Measurements from ENCODE around the gene PER2. TPM values are rescaled to one million over a fixed set of nuclear protein-coding genes. Genes with fewer than 3 reads are reported as not detected.
A peak's percentile ranks its signal among the peaks of the same experiment; 100 is the strongest.

The PER2 gene
- total RNA-seq, 2 experiments from 2014 or later, result 14.6 to 17.6 TPM

GRCh38 chr2:238269741-238270140, 18.7 kb downstream of the PER2 start:
- no peaks in the 10 kb centered on the region for H3K9me3 Mint-ChIP-seq (ENCODE audit: insufficient read depth)
- no peak for DNase-seq
- no peak overlapping the region for H3K4me3 Mint-ChIP-seq
- ChIA-PET CTCF (interaction anchor here (1.8 kb wide), 1 partner anchor 9 kb away, joined by 4 read pairs; no protein-coding TSS in a partner anchor), POLR2A (no interaction called here)
- ATAC-seq, result no peak
- H3K36me3 Mint-ChIP-seq (ENCODE audit: low read depth), result peaks cover 29% of the 10 kb centered on the region
- H3K27ac Mint-ChIP-seq, result no peak overlapping the region
- no peaks in the 10 kb centered on the region for H3K27me3 Mint-ChIP-seq (ENCODE audit: low read depth)
- no peaks in the 10 kb centered on the region for H3K4me1 Mint-ChIP-seq (ENCODE audit: low read depth)

GRCh38 chr2:238267884-238268680, 20.3 kb downstream of the PER2 start:
- H3K4me1 Mint-ChIP-seq (ENCODE audit: low read depth), result peaks cover 5% of the 10 kb centered on the region
- no peak overlapping the region for H3K4me3 Mint-ChIP-seq
- no peak for DNase-seq
- H3K27ac Mint-ChIP-seq, result no peak overlapping the region
- ChIA-PET CTCF (interaction anchor here (0.6 to 1.3 kb wide), 2 partner anchors 32 to 109 kb away, joined by 3 read pairs; no protein-coding TSS in a partner anchor), POLR2A (no interaction called here)
- H3K9me3 Mint-ChIP-seq (ENCODE audit: insufficient read depth), result no peaks in the 10 kb centered on the region
- no peaks in the 10 kb centered on the region for H3K27me3 Mint-ChIP-seq (ENCODE audit: low read depth)
- ATAC-seq, result no peak
- H3K36me3 Mint-ChIP-seq (ENCODE audit: low read depth), result peaks cover 21% of the 10 kb centered on the region

- Mint-ChIP-seq H3K36me3 (ENCODE audit: low read depth) (peaks cover 19% of the 10 kb centered on the region), H3K9me3 (ENCODE audit: insufficient read depth) (no peaks in the 10 kb centered on the region), H3K4me3 (no peak overlapping the region), H3K27ac (peak overlapping the region; percentile 5), H3K4me1 (ENCODE audit: low read depth) (peaks cover 5% of the 10 kb centered on the region), H3K27me3 (ENCODE audit: low read depth) (no peaks in the 10 kb centered on the region)
- no peak for DNase-seq
- no peak for ATAC-seq
- ChIA-PET POLR2A (no interaction called here), CTCF (interaction anchor here (1.3 kb wide), 1 partner anchor 108 kb away, joined by 3 read pairs; no protein-coding TSS in a partner anchor)
Observed at GRCh38 chr2:238267341-238267710, 21.1 kb downstream of the PER2 start.

GRCh38 chr2:238265605-238266004, 22.8 kb downstream of the PER2 start:
- Mint-ChIP-seq H3K4me3 (no peak overlapping the region), H3K27ac (no peak overlapping the region), H3K9me3 (ENCODE audit: insufficient read depth) (no peaks in the 10 kb centered on the region), H3K27me3 (ENCODE audit: low read depth) (no peaks in the 10 kb centered on the region), H3K4me1 (ENCODE audit: low read depth) (peaks cover 5% of the 10 kb centered on the region), H3K36me3 (ENCODE audit: low read depth) (peaks cover 14% of the 10 kb centered on the region)
- DNase-seq (no peak), ATAC-seq (no peak)
- ChIA-PET POLR2A (interaction anchor here (0.7 kb wide), 1 partner anchor 363 kb away, joined by 6 read pairs; no protein-coding TSS in a partner anchor), CTCF (interaction anchor here (1.2 to 3.6 kb wide), 3 partner anchors 64 to 407 kb away, joined by 3 to 17 read pairs (median 4); partner anchors contain the start of gene ILKAP)

- H3K27ac Mint-ChIP-seq, result no peak overlapping the region
- no peak for ATAC-seq
- no peaks in the 10 kb centered on the region for H3K9me3 Mint-ChIP-seq (ENCODE audit: insufficient read depth)
- POLR2A ChIA-PET, result interaction anchor here (0.9 to 1.1 kb wide), 2 partner anchors 8 to 24 kb away, joined by 3 to 6 read pairs; partner anchors contain the start of gene PER2
- DNase-seq, result no peak
- peaks cover 19% of the 10 kb centered on the region for H3K36me3 Mint-ChIP-seq (ENCODE audit: low read depth)
- peaks cover 5% of the 10 kb centered on the region for H3K4me1 Mint-ChIP-seq (ENCODE audit: low read depth)
- no peak overlapping the region for H3K4me3 Mint-ChIP-seq
- no peaks in the 10 kb centered on the region for H3K27me3 Mint-ChIP-seq (ENCODE audit: low read depth)
- CTCF ChIA-PET, result interaction anchor here (0.9 to 3.6 kb wide), 17 partner anchors 9 to 589 kb away, joined by 3 to 22 read pairs (median 11); partner anchors contain the start of gene ILKAP
Observed at GRCh38 chr2:238264072-238264460, 24.3 kb downstream of the PER2 start.

- no peaks in the 10 kb centered on the region for H3K9me3 Mint-ChIP-seq (ENCODE audit: insufficient read depth)
- no peak overlapping the region for H3K27ac Mint-ChIP-seq
- peaks cover 19% of the 10 kb centered on the region for H3K36me3 Mint-ChIP-seq (ENCODE audit: low read depth)
- DNase-seq, result peak; percentile 85
- H3K4me1 Mint-ChIP-seq (ENCODE audit: low read depth), result peaks cover 5% of the 10 kb centered on the region
- CTCF ChIA-PET, result interaction anchor here (0.6 to 3.6 kb wide), 64 partner anchors 9 to 751 kb away, joined by 3 to 22 read pairs (median 4); partner anchors contain the start of genes HES6 and ILKAP
- no peaks in the 10 kb centered on the region for H3K27me3 Mint-ChIP-seq (ENCODE audit: low read depth)
- POLR2A ChIA-PET, result interaction anchor here (0.9 to 1.1 kb wide), 2 partner anchors 9 to 25 kb away, joined by 3 to 6 read pairs; partner anchors contain the start of gene PER2
- no peak overlapping the region for H3K4me3 Mint-ChIP-seq
- ATAC-seq, result peak; percentile 81
Observed at GRCh38 chr2:238263204-238264071, 25.0 kb downstream of the PER2 start.

- Mint-ChIP-seq H3K4me3 (no peak overlapping the region), H3K27ac (no peak overlapping the region), H3K36me3 (ENCODE audit: low read depth) (peaks cover 15% of the 10 kb centered on the region), H3K9me3 (ENCODE audit: insufficient read depth) (no peaks in the 10 kb centered on the region), H3K4me1 (ENCODE audit: low read depth) (peaks cover 5% of the 10 kb centered on the region), H3K27me3 (ENCODE audit: low read depth) (no peaks in the 10 kb centered on the region)
- ATAC-seq (no peak), DNase-seq (no peak)
- CTCF ChIA-PET, result interaction anchor here (0.6 to 3.6 kb wide), 60 partner anchors 9 to 750 kb away, joined by 3 to 22 read pairs (median 4); partner anchors contain the start of genes HES6 and ILKAP
- POLR2A ChIA-PET, result no interaction called here
Observed at GRCh38 chr2:238262496-238263122, 25.8 kb downstream of the PER2 start.

- peaks cover 9% of the 10 kb centered on the region for H3K36me3 Mint-ChIP-seq (ENCODE audit: low read depth)
- H3K9me3 Mint-ChIP-seq (ENCODE audit: insufficient read depth), result no peaks in the 10 kb centered on the region
- ChIA-PET CTCF (interaction anchor here (1.3 to 2.2 kb wide), 5 partner anchors 8 to 404 kb away, joined by 4 to 22 read pairs (median 8); no protein-coding TSS in a partner anchor), POLR2A (no interaction called here)
- no peak for DNase-seq
- peaks cover 5% of the 10 kb centered on the region for H3K4me1 Mint-ChIP-seq (ENCODE audit: low read depth)
- H3K4me3 Mint-ChIP-seq, result no peak overlapping the region
- H3K27ac Mint-ChIP-seq, result no peak overlapping the region
- no peak for ATAC-seq
- no peaks in the 10 kb centered on the region for H3K27me3 Mint-ChIP-seq (ENCODE audit: low read depth)
Observed at GRCh38 chr2:238261718-238262375, 26.6 kb downstream of the PER2 start.

- H3K4me1 Mint-ChIP-seq (ENCODE audit: low read depth), result peaks cover 5% of the 10 kb centered on the region
- ATAC-seq (no peak), DNase-seq (no peak)
- H3K27ac Mint-ChIP-seq, result no peak overlapping the region
- POLR2A ChIA-PET, result no interaction called here
- no peaks in the 10 kb centered on the region for H3K27me3 Mint-ChIP-seq (ENCODE audit: low read depth)
- CTCF ChIA-PET, result interaction anchor here (0.7 to 1.6 kb wide), 4 partner anchors 9 to 402 kb away, joined by 3 to 4 read pairs (median 4); no protein-coding TSS in a partner anchor
- peaks cover 9% of the 10 kb centered on the region for H3K36me3 Mint-ChIP-seq (ENCODE audit: low read depth)
- H3K4me3 Mint-ChIP-seq, result no peak overlapping the region
- H3K9me3 Mint-ChIP-seq (ENCODE audit: insufficient read depth), result no peaks in the 10 kb centered on the region
Observed at GRCh38 chr2:238260883-238261282, 27.5 kb downstream of the PER2 start.

GRCh38 chr2:238259061-238260020, 29.1 kb downstream of the PER2 start:
- DNase-seq (no peak), ATAC-seq (no peak)
- CTCF ChIA-PET, result interaction anchor here (1.0 kb wide), 1 partner anchor 9 kb away, joined by 3 read pairs; no protein-coding TSS in a partner anchor

More at GRCh38 chr2:238259061-238260020, 29.1 kb downstream of the PER2 start:
- Mint-ChIP-seq H3K27me3 (ENCODE audit: low read depth) (no peaks in the 10 kb centered on the region), H3K4me3 (no peak overlapping the region), H3K4me1 (ENCODE audit: low read depth) (peaks cover 5% of the 10 kb centered on the region), H3K36me3 (ENCODE audit: low read depth) (peaks cover 15% of the 10 kb centered on the region), H3K27ac (no peak overlapping the region), H3K9me3 (ENCODE audit: insufficient read depth) (no peaks in the 10 kb centered on the region)
- POLR2A ChIA-PET, result no interaction called here

Data from activated CD8-positive, alpha-beta T cell treated with anti-CD3 and anti-CD28 coated beads, Interleukin-2, amount 10 ng/mL, durations not matched to agents 7 days and 5 days (primary cell).